ENCODE measurements around the gene DOCK10.
"Not testable (repeated sequence)": the region's sequence is repeated elsewhere in the genome, so short reads cannot be mapped to it uniquely, and the experiment has no call there.

DOCK10 gene

DNA sequence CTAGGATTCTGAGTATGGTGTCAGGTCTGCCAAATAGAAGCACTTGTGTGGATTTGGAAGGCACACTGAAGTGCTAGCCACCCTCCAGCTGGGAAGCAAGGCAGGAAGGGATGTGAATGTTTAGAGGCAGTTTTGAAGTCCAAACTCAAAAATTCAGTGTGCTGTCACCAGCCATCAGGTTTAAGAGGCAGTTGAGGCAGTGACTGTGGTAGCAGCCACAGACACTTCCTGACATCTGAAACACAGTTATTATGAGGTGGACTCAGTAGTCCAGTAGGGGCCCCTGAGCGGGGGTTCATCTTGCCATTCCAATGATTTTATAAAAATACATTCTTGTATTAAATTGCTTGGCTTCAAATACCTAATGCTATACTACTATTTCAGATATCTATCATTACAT is 13.4 kb upstream of the DOCK10 start:
- DNase-seq (ENCODE audit: low read depth) = no peak
- H3K4me3 ChIP-seq (ENCODE audit: control insufficient read depth, low read depth, low read length) = no peak overlapping the region
- TF ChIP-seq, protein P1, sequence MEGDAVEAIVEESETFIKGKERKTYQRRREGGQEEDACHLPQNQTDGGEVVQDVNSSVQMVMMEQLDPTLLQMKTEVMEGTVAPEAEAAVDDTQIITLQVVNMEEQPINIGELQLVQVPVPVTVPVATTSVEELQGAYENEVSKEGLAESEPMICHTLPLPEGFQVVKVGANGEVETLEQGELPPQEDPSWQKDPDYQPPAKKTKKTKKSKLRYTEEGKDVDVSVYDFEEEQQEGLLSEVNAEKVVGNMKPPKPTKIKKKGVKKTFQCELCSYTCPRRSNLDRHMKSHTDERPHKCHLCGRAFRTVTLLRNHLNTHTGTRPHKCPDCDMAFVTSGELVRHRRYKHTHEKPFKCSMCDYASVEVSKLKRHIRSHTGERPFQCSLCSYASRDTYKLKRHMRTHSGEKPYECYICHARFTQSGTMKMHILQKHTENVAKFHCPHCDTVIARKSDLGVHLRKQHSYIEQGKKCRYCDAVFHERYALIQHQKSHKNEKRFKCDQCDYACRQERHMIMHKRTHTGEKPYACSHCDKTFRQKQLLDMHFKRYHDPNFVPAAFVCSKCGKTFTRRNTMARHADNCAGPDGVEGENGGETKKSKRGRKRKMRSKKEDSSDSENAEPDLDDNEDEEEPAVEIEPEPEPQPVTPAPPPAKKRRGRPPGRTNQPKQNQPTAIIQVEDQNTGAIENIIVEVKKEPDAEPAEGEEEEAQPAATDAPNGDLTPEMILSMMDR (IDR thresholded peaks at IDR 0.05; ENCODE audit: control insufficient read depth, insufficient read depth, low read depth, low read length, missing control alignments) = no peak

DNA sequence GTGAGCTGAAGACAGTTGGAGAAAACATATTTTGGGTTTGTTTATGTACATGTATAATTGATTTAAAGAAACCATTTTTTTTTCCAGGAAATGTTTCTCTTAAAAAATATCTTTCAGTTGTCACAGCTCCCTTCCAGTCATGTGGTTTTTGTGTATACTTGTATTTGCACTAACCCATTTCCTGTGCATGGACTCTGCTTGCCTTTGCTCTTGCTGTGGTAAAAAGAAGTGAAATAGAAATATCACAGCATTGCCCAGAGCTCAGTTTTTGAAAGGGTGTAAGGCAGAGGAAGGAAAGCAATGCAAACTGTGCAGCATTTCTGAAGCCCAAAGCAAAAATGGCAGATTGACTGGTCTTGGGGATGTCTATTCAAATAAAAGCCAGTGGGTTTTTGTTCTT is 10.4 kb upstream of the DOCK10 start:
- DNase-seq (ENCODE audit: low read depth) = no peak
- TF ChIP-seq, protein P1 (IDR thresholded peaks at IDR 0.05; ENCODE audit: control insufficient read depth, insufficient read depth, low read depth, low read length, missing control alignments) = no peak
- no peak overlapping the region for H3K4me3 ChIP-seq (ENCODE audit: control insufficient read depth, low read depth, low read length)

DNA sequence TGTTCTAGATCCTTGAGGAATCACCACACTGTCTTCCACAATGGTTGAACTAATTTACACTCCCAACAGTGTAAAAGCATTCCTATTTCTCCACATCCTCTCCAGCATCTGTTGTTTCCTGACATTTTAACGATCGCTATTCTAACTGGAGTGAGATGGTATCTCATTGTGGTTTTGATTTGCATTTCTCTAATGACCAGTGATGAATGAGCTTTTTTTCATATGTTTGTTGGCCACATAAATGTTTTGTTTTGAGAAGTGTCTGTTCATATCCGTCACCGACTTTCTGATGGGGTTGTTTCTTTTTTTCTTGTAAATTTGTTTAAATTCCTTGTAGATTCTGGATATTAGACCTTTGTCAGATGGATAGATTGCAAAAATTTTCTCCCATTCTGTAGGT is 5.2 kb upstream of the DOCK10 start:
- H3K4me3 ChIP-seq (ENCODE audit: control insufficient read depth, low read depth, low read length); DNase-seq (ENCODE audit: low read depth): not testable (repeated sequence)

DNA sequence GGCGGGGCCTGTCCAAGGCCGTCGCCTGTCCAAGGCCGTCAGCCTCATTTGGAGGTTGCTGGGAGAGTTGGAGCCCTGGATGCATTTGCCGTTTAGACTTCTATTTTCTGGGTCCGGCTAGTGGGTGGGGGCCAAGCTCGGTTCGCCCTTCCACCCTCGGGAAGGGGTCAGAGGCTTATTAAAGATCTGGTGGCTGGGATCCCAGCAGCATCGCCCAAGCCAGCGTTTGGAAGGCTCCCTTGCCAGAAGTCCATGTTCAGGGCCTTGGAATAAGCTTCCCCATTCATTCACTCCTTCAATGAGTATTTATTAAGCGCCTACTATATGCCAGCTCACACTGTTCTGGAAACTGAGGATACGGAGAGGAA is 516 bp upstream of the DOCK10 start:
- H3K4me3 ChIP-seq (ENCODE audit: control insufficient read depth, low read depth, low read length) = peak overlapping the region; percentile 80
- TF ChIP-seq, protein P1 (IDR thresholded peaks at IDR 0.05; ENCODE audit: control insufficient read depth, insufficient read depth, low read depth, low read length, missing control alignments) = no peak
- no peak for DNase-seq (ENCODE audit: low read depth)

DNA sequence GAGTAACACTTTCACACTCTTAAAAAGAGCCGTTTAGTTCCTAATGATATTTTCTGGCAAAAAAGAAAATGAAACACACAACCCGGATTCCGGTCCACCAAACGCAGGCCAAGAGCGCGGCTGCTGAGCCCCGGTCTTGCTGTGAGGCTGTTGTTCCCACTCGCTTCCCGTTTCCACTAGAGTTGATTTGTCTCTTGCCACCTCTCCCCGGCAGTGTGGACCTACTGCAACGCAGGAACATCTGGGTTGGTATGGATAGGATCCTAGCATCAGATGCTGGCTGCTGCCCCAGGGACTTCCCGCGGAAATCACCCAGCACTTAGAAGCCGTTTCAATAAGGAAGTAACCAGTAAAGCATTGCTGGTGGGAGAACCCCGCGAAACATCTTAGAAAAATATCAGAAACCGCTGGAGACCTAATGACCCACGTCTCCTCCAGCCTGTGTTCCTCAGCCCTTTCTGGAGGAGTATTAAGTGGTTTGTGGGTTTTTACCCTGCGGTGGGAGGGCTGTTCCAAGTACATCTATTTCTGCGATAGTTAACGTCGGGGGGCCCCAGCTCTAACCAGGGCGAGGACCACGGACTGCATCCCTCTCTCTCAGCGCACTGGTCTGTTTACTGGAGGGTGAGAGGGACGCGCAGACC is 939 bp downstream of the DOCK10 start:
- DNase-seq (ENCODE audit: low read depth) = no peak
- peak overlapping the region; percentile 80 for H3K4me3 ChIP-seq (ENCODE audit: control insufficient read depth, low read depth, low read length)
- TF ChIP-seq, protein P1 (IDR thresholded peaks at IDR 0.05; ENCODE audit: control insufficient read depth, insufficient read depth, low read depth, low read length, missing control alignments) = no peak

DNA sequence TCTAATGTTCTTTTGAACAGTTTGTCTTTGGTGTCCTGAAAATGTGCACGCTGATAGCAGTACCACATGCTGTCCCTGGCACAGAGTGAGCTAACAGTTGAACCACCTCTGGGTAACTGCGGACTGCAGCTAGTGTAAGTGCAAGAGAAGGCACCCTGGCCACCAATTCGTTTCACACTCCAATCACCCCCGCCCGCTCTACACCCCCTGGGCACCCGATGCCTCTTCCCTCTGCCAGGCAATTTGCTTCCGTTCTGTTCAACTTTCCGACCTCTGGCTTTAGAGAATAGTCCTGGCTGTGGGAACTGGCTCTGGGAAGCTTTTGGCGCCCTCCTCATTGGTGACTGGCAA is 1.4 kb downstream of the DOCK10 start:
- peak overlapping the region; percentile 80 for H3K4me3 ChIP-seq (ENCODE audit: control insufficient read depth, low read depth, low read length)

DNA sequence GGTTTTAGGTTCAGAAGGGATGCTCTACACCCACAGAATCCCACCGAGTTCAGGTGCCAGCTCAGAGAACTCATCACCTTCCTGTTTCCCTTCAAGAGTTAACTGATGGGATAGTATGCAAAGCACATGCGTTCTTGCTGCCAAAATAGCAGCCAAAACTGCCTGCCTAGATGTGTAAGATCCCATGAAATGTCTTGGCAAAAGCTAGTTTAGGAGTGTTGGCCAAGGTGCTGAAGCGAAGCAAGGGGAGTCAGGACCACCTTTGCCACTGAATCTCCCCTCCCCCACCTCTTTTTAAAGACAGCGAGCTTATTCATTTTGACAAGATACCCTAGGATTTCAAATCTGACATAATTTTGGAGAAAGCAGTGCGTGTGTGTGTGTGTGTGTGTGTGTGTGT is 2.1 kb downstream of the DOCK10 start:
- DNase-seq (ENCODE audit: low read depth) = no peak
- TF ChIP-seq, protein P1 (IDR thresholded peaks at IDR 0.05; ENCODE audit: control insufficient read depth, insufficient read depth, low read depth, low read length, missing control alignments) = no peak
- peak overlapping the region; percentile 80 for H3K4me3 ChIP-seq (ENCODE audit: control insufficient read depth, low read depth, low read length)

More for the DNA sequence above, 1.4 kb downstream of the DOCK10 start:
- no peak for DNase-seq (ENCODE audit: low read depth)
- TF ChIP-seq, protein P1 (IDR thresholded peaks at IDR 0.05; ENCODE audit: control insufficient read depth, insufficient read depth, low read depth, low read length, missing control alignments) = no peak
